ENCODE results near the gene TMEM30B. TPM values are rescaled to one million over a fixed set of nuclear protein-coding genes. Genes with fewer than 3 reads are reported as not detected.

TMEM30B gene
- polyA plus RNA-seq, 1 of the 3 experiments (the other 2 are of a cell fraction) = 0.15 TPM

DNA sequence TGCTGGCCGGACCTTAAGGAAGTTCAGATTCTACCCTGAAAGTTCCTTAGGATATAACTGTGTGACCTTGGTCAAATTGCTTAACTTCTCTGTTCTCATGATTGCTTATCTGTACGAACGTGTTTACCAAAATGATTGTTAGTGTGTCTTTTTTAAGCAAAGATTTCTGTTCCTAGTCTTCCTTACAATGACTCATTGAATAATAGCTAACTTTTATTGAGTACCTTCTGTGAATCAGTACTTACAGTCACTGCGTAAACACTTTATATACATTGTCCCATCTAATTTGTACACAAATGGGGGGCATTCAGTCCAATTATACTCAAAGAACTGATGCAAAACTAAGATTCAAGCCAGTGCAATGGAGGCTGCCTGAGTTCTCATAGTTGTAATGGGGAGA lies 4.2 kb upstream of the TMEM30B start:
- Histone ChIP-seq H3K9me3 (no peaks in the 10 kb centered on the region), H3F3A (replicated peaks; ENCODE audit: insufficient read depth) (no peaks in the 10 kb centered on the region), H3K9ac (no peak overlapping the region), H3K4me1 (ENCODE audit: control insufficient read depth in 1 of 2, insufficient read depth in 2 of 2, low read depth in 1 of 2, low read length in 1 of 2) (peaks cover 6% of the 10 kb centered on the region in 2 experiments; a peak in 2 of 4 replicates), H3K4me2 (no peak overlapping the region), H3K27me3 (ENCODE audit: insufficient read depth) (no peaks in the 10 kb centered on the region), H3K79me2 (ENCODE audit: insufficient read depth) (no peaks in the 10 kb centered on the region), H3K36me3 (replicated peaks in 1 of 2; ENCODE audit: control insufficient read depth in 1 of 2, insufficient read depth in 2 of 2, low read length in 1 of 2) (no peaks in the 10 kb centered on the region), H3K4me3 (ENCODE audit: low read depth in 2 of 2, low read length in 1 of 2) (no peak overlapping the region), H2AFZ (ENCODE audit: low read depth) (peak overlapping the region; percentile 23; the same call in 1 of the 2 replicates), H3K9me2 (no peaks in the 10 kb centered on the region), H3K27ac (ENCODE audit: low read depth in 2 of 2, low read length in 1 of 2) (no peak overlapping the region), H4K20me1 (ENCODE audit: insufficient read depth) (no peaks in the 10 kb centered on the region)
- POLR2A ChIA-PET = no interaction called here
- DNase-seq = no peak
- 62% methylated on average over 4 of the region's 4 CpGs for WGBS (ENCODE audit: low lambda C conversion rate)
- TF ChIP-seq RFX5 (IDR thresholded peaks at IDR 0.05; ENCODE audit: low read length) = no peak
- TF ChIP-seq FOSL2 (IDR thresholded peaks at IDR 0.05; ENCODE audit: borderline replicate concordance, low read depth) = no peak
- no peak for TF ChIP-seq RCOR1 (IDR thresholded peaks at IDR 0.05; ENCODE audit: low read length)
- TF ChIP-seq MEF2A (IDR thresholded peaks at IDR 0.05; ENCODE audit: borderline replicate concordance, low read depth) = no peak
- CTCF ChIA-PET = interaction anchor here (0.6 to 11.8 kb wide), 25 partner anchors 9 to 841 kb away, joined by 3 to 104 read pairs (median 4); no protein-coding TSS in a partner anchor

DNA sequence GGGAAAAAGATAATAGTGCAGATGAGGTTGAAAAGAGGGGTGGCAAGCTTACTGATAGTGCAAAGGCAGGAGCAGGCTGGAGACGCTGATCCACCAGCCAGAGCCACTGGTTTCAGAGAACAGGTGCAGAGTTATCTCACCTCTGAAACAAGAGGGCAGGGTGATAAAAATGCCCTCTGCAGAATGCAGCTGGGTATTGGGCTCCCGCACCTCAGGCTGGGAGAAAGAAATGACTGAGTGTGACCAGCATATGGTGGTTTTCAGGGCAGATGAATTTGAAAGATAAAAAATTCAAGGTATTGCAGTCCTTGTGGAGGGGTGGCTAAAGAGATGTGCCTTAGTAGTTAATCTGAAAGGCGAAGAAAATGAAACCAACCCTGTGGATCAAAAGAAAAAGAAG lies 2.9 kb upstream of the TMEM30B start:
- H3F3A ChIP-seq (replicated peaks; ENCODE audit: insufficient read depth) = no peaks in the 10 kb centered on the region
- DNase-seq = no peak
- no peak overlapping the region for H2AFZ ChIP-seq (ENCODE audit: low read depth)
- no peak overlapping the region for H3K4me3 ChIP-seq (ENCODE audit: low read depth in 2 of 2, low read length in 1 of 2)
- peaks cover 6 to 8% of the 10 kb centered on the region in 2 experiments; a peak in 2 of 4 replicates for H3K4me1 ChIP-seq (ENCODE audit: control insufficient read depth in 1 of 2, insufficient read depth in 2 of 2, low read depth in 1 of 2, low read length in 1 of 2)
- no peak overlapping the region for H3K4me2 ChIP-seq
- TF ChIP-seq CHD2 (IDR thresholded peaks at IDR 0.05; ENCODE audit: low read length, partially characterized antibody) (no peak), MEF2A (IDR thresholded peaks at IDR 0.05; ENCODE audit: borderline replicate concordance, low read depth) (no peak), USF2 (IDR thresholded peaks at IDR 0.05; ENCODE audit: borderline replicate concordance, low read depth, low read length) (no peak), SMC3 (IDR thresholded peaks at IDR 0.05; ENCODE audit: low read depth, low read length) (no peak), SIN3A (IDR thresholded peaks at IDR 0.05; ENCODE audit: borderline replicate concordance, low read depth, low read length) (no peak), RXRA (IDR thresholded peaks at IDR 0.05; ENCODE audit: borderline replicate concordance, low read depth) (no peak), EP300 (IDR thresholded peaks at IDR 0.05; ENCODE audit: borderline replicate concordance in 1 of 2, low read depth in 1 of 2, low read length in 1 of 2) (no peak), REST (IDR thresholded peaks at IDR 0.05; ENCODE audit: low read depth, low read length) (no peak), NRF1 (IDR thresholded peaks at IDR 0.05; ENCODE audit: low read depth, low read length) (no peak), FOXM1 (IDR thresholded peaks at IDR 0.05; ENCODE audit: low read depth) (no peak), JUND (IDR thresholded peaks at IDR 0.05) (no peak)
- H3K27ac ChIP-seq (ENCODE audit: low read depth in 2 of 2, low read length in 1 of 2) = no peak overlapping the region
- H3K9ac ChIP-seq = no peak overlapping the region
- no peaks in the 10 kb centered on the region for H3K9me3 ChIP-seq
- H3K9me2 ChIP-seq = no peaks in the 10 kb centered on the region
- WGBS (ENCODE audit: low lambda C conversion rate) = 92% methylated on average over 3 of the region's 3 CpGs
- no peaks in the 10 kb centered on the region for H4K20me1 ChIP-seq (ENCODE audit: insufficient read depth)
- CTCF ChIA-PET = interaction anchor here (0.8 to 11.8 kb wide), 4 partner anchors 13 to 659 kb away, joined by 4 to 104 read pairs (median 8); no protein-coding TSS in a partner anchor
- no peaks in the 10 kb centered on the region for H3K79me2 ChIP-seq (ENCODE audit: insufficient read depth)
- POLR2A ChIA-PET = no interaction called here
- no peaks in the 10 kb centered on the region for H3K36me3 ChIP-seq (replicated peaks in 1 of 2; ENCODE audit: control insufficient read depth in 1 of 2, insufficient read depth in 2 of 2, low read length in 1 of 2)
- no peaks in the 10 kb centered on the region for H3K27me3 ChIP-seq (ENCODE audit: insufficient read depth)

All from SK-N-SH (cell line).